K562 (cell line): ENCODE results near the gene IL1RL2.

Source experiments
- ATF2 ChIP-seq: sonication (generic); formaldehyde crosslinking; IDR thresholded peaks from 2 replicates; pipeline ENCODE4 v1.8.1; 2022; ENCODE audit warnings: missing genetic modification reagents
- BRCA1 ChIP-seq, 2 experiments: fragments of 450-650 bp in 1 of 2; sonication (generic) in 1 of 2; formaldehyde crosslinking in 1 of 2; IDR thresholded peaks; 2 replicates each; pipeline versions ENCODE4 v1.5.0 to v1.6.1; 2017 to 2020; ENCODE audit warnings: mild to moderate bottlenecking in 1 of 2, missing genetic modification reagents in 1 of 2
- CBFB ChIP-seq: sonication (generic); formaldehyde crosslinking; IDR thresholded peaks from 2 replicates; pipeline ENCODE4 v1.4.0; 2020; ENCODE audit warnings: mild to moderate bottlenecking, missing genetic modification reagents
- CEBPB ChIP-seq: fragments of 450-650 bp; IDR thresholded peaks from 2 replicates; pipeline ENCODE4 v1.6.1; 2016; ENCODE audit warnings: missing genetic modification characterization, missing compliant biosample characterization
- CHD1 ChIP-seq: fragments of 200-600 bp; sonication (generic); IDR thresholded peaks from one replicate; pipeline ENCODE4 v1.6.1; 2012; ENCODE audit warnings: mild to moderate bottlenecking, moderate library complexity, low read length, inconsistent platforms
- CTCF ChIP-seq, 3 experiments: IDR thresholded peaks in 2 of 3; conservative IDR thresholded peaks in 1 of 3; 2 replicates each; pipeline ENCODE4 v1.5.1; 2011 to 2012; ENCODE audit warnings: low read length in 3 of 3, mild to moderate bottlenecking in 3 of 3, control low read depth in 2 of 3, improper control_type of control experiment in 1 of 3, inconsistent platforms in 1 of 3, low read depth in 1 of 3, mixed read lengths in 1 of 3, moderate library complexity in 1 of 3; ENCODE audit not compliant: insufficient read depth in 2 of 3
- NFE2L1 ChIP-seq: fragments of 450-650 bp; IDR thresholded peaks from 2 replicates; pipeline ENCODE4 v1.6.1; 2016; ENCODE audit warnings: missing genetic modification characterization, low read depth, mild to moderate bottlenecking, missing compliant biosample characterization, moderate library complexity, borderline replicate concordance
- NFYB ChIP-seq: IDR thresholded peaks from 2 replicates; pipeline ENCODE4 v1.6.1; 2011; ENCODE audit warnings: mild to moderate bottlenecking, moderate library complexity; ENCODE audit not compliant: insufficient read length; ENCODE audit errors: extremely low read depth
- PREB ChIP-seq: sonication (generic); formaldehyde crosslinking; IDR thresholded peaks from 2 replicates; pipeline ENCODE4 v1.8.1; 2023; ENCODE audit warnings: mild to moderate bottlenecking, missing genetic modification reagents
- TBP ChIP-seq: optimal IDR thresholded peaks from 2 replicates; pipeline ENCODE3; 2011; ENCODE audit warnings: low read depth, low read length, improper control_type of control experiment
- THAP7 ChIP-seq: fragments of 250-450 bp; sonication (Bioruptor Pico); IDR thresholded peaks from 2 replicates; pipeline ENCODE4 v1.5.0; 2021

GRCh38 chr2:102235042-102235473, 48.2 kb downstream of the IL1RL2 start:
- TF ChIP-seq CBFB (CRISPR knock-in tag) (no peak), THAP7 (CRISPR knock-in tag) (no peak), CTCF (IDR thresholded peaks at IDR 0.05 in 2 of 3, conservative IDR thresholded peaks at IDR 0.05 in 1 of 3; ENCODE audit: insufficient read depth in 2 of 3, low read depth in 1 of 3, low read length in 3 of 3) (peak in 1 of 3 experiments; percentile 11; a peak in 2 of 6 replicates), NFYB (no peak), BRCA1 (IDR thresholded peaks at IDR 0.05) (no peak), BRCA1 (CRISPR knock-in tag; IDR thresholded peaks at IDR 0.05) (no peak), ATF2 (no peak), CHD1 (no peak), CEBPB (tag) (no peak), PREB (CRISPR knock-in tag) (no peak), TBP (no peak), NFE2L1 (tag) (no peak)
